Bone marrow (tissue), 2 donors: ENCODE measurements around the gene VPS54.
A peak's percentile ranks its signal among the peaks of the same experiment; 100 is the strongest.
"Not testable (repeated sequence)": the region's sequence is repeated elsewhere in the genome, so short reads cannot be mapped to it uniquely, and the experiment has no call there.

Experiments
- DNase-seq, 2 donors: peaks; one replicate each; lab custom pipeline; 2025; lab: John Stamatoyannopoulos, UW

Gene VPS54

DNA sequence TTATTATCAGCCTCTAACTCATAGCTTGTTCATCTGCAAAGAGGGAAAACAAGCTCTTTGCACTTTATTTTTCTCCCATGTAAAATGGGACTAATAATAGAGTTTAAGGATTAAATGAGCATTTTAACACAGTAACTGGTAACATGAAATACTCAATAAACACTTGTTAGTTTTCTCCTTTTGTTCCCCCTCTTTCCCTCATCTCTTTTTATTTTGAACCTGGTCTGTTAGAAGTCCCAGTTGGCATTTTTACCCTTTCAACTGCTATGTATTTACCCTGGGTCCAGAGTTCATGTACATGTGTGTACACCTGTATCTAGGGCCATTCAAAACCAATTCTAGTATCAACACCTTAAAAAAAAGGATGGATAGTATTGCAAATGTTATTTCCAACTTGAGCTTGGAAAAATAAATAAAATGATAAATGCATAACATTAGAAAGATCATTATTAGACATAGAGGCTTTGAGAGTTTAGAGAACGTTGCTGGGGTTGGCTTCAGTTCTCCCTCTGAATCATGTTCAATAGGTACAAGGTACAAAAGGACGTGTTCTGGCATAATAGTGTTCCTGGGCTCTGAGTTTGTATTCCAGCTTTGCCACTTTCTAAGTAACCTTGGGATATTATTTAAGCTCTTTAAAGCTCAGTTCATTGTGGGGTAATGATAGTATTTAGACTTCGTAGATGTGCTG is 5.2 kb upstream of the VPS54 start:
- no peak for DNase-seq

DNA sequence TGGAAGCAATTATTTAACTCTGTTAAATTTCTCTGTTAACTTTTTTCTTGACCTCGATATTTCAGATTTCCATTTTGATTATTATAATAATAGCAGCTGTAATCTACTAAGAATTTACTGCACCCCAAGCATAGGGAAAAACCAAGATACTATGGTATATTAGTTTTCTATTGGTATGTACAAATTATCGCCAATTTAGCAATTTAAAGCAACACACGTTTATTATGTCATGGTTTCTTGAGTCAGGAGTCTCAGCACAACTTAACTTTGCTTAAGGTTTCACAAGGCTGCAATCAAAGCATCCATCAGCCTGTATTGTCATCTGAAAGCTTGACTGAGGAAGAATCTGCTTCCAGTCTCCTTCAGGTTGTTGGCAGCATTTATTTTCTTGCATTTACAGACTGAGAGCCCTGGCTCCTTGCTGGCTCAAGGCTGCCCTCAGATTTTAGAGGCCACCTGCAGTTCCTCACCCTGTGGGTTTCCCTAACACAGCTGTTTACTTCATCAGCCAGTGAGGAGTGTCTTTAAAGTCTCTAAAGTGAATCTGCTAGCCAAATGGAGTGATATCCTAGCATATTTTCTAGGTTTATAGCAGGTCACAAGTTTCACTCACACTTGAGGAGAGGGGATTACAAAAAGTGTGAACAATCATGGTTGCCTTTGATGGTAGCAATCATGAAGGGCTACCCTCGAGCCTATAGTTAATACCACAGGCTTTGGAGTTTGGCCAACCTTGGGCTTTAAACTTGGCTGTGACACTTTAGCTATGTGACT is 4.4 kb upstream of the VPS54 start:
- DNase-seq, result no peak

GRCh38 chr2:64021578-64021977 is 2.4 kb upstream of the VPS54 start:
- DNase-seq, result peak in 1 of 2 donors; percentile 85

- no peak for DNase-seq
Observed at GRCh38 chr2:64019975-64020528, 824 bp upstream of the VPS54 start.

DNA sequence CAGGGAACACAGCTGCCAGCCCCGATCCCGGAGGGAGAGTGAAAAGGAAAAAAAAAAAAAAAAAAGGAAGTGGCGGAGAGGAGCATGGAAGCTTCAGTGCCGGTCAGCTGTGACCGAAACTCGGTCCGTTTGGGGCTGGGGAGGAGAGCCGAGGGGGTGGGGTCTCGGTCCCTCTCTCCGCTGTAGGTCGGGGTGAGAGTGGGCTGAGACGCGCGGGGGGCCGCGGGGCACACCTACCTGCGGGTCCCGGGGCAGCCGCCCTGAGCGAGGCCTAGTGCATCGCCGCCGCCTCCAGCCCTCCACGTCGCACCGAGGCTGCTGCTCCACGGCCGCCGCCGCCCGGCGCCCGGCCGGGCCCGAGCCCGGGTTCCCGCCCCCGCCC is 536 bp downstream of the VPS54 start:
- DNase-seq, result peak in 1 of 2 donors; percentile 86

DNA sequence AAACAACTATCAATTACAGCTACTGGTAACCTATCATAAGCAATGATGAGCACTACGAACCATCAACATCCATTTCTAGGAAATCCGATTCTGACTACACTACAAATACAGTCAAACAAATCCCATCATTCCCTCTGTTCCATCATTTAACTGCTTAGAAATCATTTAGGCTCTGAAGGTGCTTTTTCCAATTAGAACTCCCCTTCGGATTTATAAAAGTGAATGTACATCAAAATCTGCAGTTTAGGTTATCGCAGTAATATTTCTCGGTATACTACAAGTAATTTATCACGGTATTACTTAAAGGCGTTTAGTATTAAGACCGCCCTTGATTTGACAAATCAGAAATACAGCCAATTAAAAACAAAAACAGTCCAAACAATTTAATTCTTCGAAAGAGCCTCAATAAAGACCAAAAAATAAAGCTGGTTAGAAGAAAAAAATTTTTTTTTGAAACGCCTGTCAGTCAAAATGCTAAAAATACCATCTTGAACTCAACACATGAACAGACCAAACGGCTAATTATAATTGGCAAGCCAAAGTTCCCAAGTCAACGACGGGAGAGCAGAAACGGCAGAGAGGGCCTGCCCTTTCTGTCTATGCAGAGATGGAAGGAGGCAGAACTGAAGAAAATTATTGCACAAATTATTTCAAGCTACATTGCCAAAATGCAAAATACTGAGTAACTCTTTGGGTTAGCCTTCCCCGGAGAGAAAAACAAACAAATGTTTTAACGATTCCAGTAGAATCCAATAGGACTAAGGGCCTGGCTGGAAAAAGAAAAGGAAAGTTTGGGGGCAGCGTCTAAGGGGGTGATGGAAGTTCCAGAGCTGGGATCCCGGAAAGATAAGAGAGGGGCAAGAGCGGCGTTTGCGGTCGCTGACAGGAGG is 1.2 kb downstream of the VPS54 start:
- DNase-seq, result no peak

DNA sequence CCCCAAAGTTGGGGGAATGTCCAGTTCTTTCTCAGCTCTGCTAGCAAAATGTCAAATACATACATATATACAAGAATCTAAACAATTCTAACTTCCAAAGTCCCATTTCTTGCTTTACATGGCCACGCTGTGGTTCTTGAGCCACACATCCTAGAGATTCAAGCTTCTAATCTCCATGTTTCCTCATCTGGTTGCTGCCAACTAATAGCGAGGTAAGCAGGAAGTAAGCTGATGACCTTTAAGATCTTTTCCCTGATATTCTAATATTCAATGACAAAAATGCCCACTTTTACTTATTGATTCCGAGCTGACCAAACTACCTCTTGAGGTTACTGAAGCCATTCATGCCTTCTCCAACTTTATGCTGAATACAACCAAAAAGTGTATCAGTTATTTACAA is 3.3 kb downstream of the VPS54 start:
- DNase-seq, result no peak

DNA sequence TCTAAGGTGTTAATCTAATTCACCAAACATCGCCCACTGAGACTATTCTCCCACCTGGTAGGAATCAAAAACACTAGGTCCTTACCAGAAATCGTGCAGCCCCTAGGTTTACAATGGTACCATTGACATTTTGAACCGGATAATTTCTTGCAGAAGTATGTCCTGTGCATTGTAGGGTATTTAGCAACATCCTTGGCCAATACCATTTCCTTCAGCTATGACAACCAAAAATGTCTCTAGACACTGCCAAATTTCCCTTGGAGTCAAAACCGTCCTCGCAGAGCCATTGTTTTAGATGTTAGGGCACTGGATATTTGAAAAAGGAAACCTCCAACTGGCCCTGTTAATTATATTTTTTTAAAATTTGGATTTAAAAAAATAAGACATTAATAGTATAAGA is 3.8 kb downstream of the VPS54 start:
- DNase-seq, result no peak

- DNase-seq, result no peak
Observed at GRCh38 chr2:64014628-64015027, 4.6 kb downstream of the VPS54 start.

DNA sequence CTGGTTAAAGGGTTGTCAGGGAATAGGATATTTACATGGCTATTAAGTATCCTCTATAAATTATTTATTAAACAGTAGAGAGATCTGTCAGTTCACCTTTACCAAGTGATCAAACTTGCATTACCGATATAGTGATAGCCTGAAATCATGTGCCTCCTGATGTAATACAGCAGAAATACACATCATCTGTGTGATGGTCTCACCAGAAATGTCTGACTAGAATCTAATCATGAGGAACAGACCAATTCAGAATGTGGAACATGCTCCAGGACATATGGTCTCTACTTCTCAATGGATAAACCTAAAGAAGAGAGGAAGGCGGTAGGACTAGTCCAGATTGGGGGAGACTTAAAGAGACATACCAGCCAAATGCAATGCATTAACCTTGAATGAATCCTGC is 6.2 kb downstream of the VPS54 start:
- DNase-seq, result no peak

DNA sequence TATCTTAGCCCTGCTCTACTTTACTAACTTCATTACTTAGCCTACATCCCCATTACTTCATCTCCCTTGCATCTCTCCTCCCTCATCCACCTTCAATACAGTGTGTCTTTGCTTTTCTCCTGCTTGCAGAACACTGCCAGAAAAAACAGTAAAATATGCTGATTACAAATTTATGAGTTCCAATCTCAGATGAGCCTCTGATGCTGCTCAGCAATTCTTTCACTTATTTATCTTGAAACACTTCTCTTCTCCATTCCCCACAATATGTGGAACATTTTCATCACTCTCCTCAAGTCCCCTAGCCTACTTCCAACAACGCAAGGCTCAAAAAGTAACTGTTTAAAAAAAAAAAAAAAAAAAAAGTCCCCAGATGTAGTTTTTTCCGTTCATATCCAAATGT is 7.1 kb downstream of the VPS54 start:
- DNase-seq, result no peak

- DNase-seq, result no peak
Observed at GRCh38 chr2:64008434-64009009, 10.7 kb downstream of the VPS54 start.

DNA sequence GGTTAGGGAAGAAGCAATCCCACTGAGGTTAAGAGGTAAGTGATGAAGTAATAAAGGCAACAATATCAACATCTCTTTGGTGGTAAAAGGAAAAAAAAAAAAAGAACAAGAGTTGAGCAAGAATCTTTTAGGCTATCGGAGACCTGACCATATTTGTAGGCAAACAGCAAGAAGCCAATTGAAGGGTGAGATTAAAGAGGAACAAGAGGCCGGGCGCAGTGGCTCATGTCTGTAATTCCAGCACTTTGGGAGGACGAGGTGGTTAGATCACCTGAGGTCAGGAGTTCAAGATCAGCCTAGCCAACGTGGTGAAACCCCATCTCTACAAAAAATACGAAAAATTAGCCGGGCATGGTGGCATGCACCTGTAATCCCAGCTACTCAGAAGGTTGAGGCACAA is 11.3 kb downstream of the VPS54 start:
- DNase-seq, result no peak

GRCh38 chr2:64005707-64006356 is 13.4 kb downstream of the VPS54 start:
- no peak for DNase-seq

DNA sequence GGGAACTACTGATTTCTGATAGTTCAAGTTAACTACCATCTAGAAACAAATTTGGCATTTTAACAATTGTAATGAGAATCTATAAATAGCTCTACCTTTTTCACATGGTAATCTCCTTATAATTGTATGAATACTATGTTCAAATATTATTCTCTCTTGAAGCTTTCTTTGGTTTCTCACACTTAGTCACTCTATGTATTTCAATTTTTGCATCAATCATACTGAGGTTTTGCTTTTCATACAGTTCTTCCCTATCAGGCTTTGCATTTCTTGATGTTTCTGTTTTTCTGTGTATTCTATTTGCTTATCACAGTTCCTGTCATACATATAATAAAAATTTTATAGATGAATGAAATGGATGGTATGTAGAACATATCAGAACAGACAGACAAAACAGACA is 16.0 kb downstream of the VPS54 start:
- DNase-seq, result no peak

GRCh38 chr2:64001382-64002101 is 17.7 kb downstream of the VPS54 start:
- DNase-seq, result no peak

- DNase-seq, result no peak
Observed at GRCh38 chr2:64000630-64001381, 18.4 kb downstream of the VPS54 start.

DNA sequence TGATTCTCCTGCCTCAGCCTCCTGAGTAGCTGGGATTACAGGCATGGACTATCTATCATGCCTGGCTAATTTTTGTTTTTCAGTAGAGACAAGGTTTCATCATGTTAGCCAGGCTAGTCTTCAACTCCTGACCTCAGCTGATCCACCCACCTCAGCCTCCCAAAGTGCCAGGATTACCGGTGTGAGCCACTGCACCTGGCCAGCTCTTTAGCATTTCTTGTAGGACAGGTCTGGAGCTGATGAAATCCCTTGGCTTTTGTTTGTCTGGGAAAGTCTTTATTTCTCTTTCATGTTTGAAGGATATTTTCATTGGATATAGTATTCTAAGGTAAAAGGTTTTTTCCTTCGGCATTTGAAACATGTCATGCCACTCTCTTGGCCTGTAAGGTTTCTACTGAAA is 20.2 kb downstream of the VPS54 start:
- DNase-seq, result no peak

- not testable (repeated sequence) for DNase-seq
Observed at GRCh38 chr2:63996582-63997198, 22.5 kb downstream of the VPS54 start.
